ENCODE results near the gene USB1. TPM values are rescaled to one million over a fixed set of nuclear protein-coding genes. Genes with fewer than 3 reads are reported as not detected.
"Not testable (repeated sequence)": the region's sequence is repeated elsewhere in the genome, so short reads cannot be mapped to it uniquely, and the experiment has no call there.

The USB1 gene
- polyA plus RNA-seq, 3 donors, result 11.8 to 35.0 (median 25.1) TPM

- WGBS, 3 donors, result 78 to 91% (median 80%) methylated on average over 9 of the region's 9 CpGs
- no peak overlapping the region for H3K27ac ChIP-seq (ENCODE audit: low read depth, low read length)
Measured at GRCh38 chr16:57966986-57967385, 34.2 kb upstream of the USB1 start.

- H3K27ac ChIP-seq (ENCODE audit: low read depth, low read length), result no peak overlapping the region
Measured at GRCh38 chr16:57967916-57968315, 33.3 kb upstream of the USB1 start.

GRCh38 chr16:57969451-57970123 lies 31.6 kb upstream of the USB1 start:
- WGBS, 3 donors, result 80 to 87% (median 83%) methylated on average over 10 of the region's 10 CpGs
- no peak overlapping the region for H3K27ac ChIP-seq (ENCODE audit: low read depth, low read length)

- no peak overlapping the region for H3K27ac ChIP-seq (ENCODE audit: low read depth, low read length)
- WGBS, 3 donors, result 77 to 84% (median 83%) methylated on average over 13 of the region's 13 CpGs
Measured at GRCh38 chr16:57970319-57970718, 30.9 kb upstream of the USB1 start.

GRCh38 chr16:57970970-57971369 lies 30.2 kb upstream of the USB1 start, which contains the start of gene CNGB1:
Gene CNGB1, minus strand, starts transcription at chr16:57971128. Its CDS starts 3,842 bp downstream, at chr16:57967286.
- WGBS, 3 donors, result 79 to 88% (median 81%) methylated on average over 6 of the region's 6 CpGs

GRCh38 chr16:57971848-57972247 lies 29.4 kb upstream of the USB1 start:
- H3K27ac ChIP-seq (ENCODE audit: low read depth, low read length), result no peak overlapping the region
- 73 to 81% (median 81%) methylated on average over 1 of the region's 1 CpG for WGBS, 3 donors

More at GRCh38 chr16:57970970-57971369, 30.2 kb upstream of the USB1 start, which contains the start of gene CNGB1:
- H3K27ac ChIP-seq (ENCODE audit: low read depth, low read length), result no peak within 1 kb of the TSS

- WGBS, 3 donors, result 67 to 91% (median 76%) methylated on average over 4 of the region's 4 CpGs
- no peak overlapping the region for H3K27ac ChIP-seq (ENCODE audit: low read depth, low read length)
Measured at GRCh38 chr16:57972306-57972705, 28.9 kb upstream of the USB1 start.

GRCh38 chr16:57976331-57976796 lies 24.8 kb upstream of the USB1 start:
- WGBS, 3 donors, result 57 to 72% (median 68%) methylated on average over 2 of the region's 2 CpGs
- no peak overlapping the region for H3K27ac ChIP-seq (ENCODE audit: low read depth, low read length)

GRCh38 chr16:57977418-57978069 lies 23.7 kb upstream of the USB1 start:
- H3K27ac ChIP-seq (ENCODE audit: low read depth, low read length), result no peak overlapping the region
- 83 to 87% (median 86%) methylated on average over 12 of the region's 12 CpGs for whole genome bisulfite sequencing, 3 donors

- not testable (repeated sequence) for H3K27ac ChIP-seq (ENCODE audit: low read depth, low read length)
- WGBS, 3 donors, result 92 to 98% (median 95%) methylated on average over 2 of the region's 2 CpGs
Measured at GRCh38 chr16:57978070-57978465, 23.1 kb upstream of the USB1 start.

- 84 to 86% (median 84%) methylated on average over 11 of the region's 11 CpGs for WGBS, 3 donors
Measured at GRCh38 chr16:57979006-57979585, 22.1 kb upstream of the USB1 start.

GRCh38 chr16:57981636-57982035 lies 19.6 kb upstream of the USB1 start:
- H3K27ac ChIP-seq (ENCODE audit: low read depth, low read length), result no peak overlapping the region
- WGBS, 3 donors, result 91 to 95% (median 93%) methylated on average over 7 of the region's 7 CpGs

More at GRCh38 chr16:57979006-57979585, 22.1 kb upstream of the USB1 start:
- H3K27ac ChIP-seq (ENCODE audit: low read depth, low read length), result no peak overlapping the region

- no peak overlapping the region for H3K27ac ChIP-seq (ENCODE audit: low read depth, low read length)
- WGBS, 3 donors, result 82 to 91% (median 82%) methylated on average over 5 of the region's 5 CpGs
Measured at GRCh38 chr16:57982385-57982784, 18.8 kb upstream of the USB1 start.

GRCh38 chr16:57984443-57985203 lies 16.6 kb upstream of the USB1 start:
- WGBS, 3 donors, result 10% methylated on average over 63 to 64 of the region's 64 CpGs
- H3K27ac ChIP-seq (ENCODE audit: low read depth, low read length), result no peak overlapping the region

- no peak overlapping the region for H3K27ac ChIP-seq (ENCODE audit: low read depth, low read length)
- 16 to 27% (median 22%) methylated on average over 55 to 62 of the region's 62 CpGs for WGBS, 3 donors
Measured at GRCh38 chr16:57985204-57986181, 15.7 kb upstream of the USB1 start.

GRCh38 chr16:57986196-57986595 lies 15.0 kb upstream of the USB1 start:
- WGBS, 3 donors, result 61 to 75% (median 74%) methylated on average over 9 of the region's 9 CpGs
- no peak overlapping the region for H3K27ac ChIP-seq (ENCODE audit: low read depth, low read length)

- WGBS, 3 donors, result 94 to 96% (median 96%) methylated on average over 8 of the region's 8 CpGs
- H3K27ac ChIP-seq (ENCODE audit: low read depth, low read length), result no peak overlapping the region
Measured at GRCh38 chr16:57987441-57988177, 13.6 kb upstream of the USB1 start.
